ENCODE data around the gene EIPR1. TPM values are rescaled to one million over a fixed set of nuclear protein-coding genes. Genes with fewer than 3 reads are reported as not detected.
A peak's percentile ranks its signal among the peaks of the same experiment; 100 is the strongest.

The EIPR1 gene
- total and polyA plus RNA-seq, 2 of the 13 experiments (the other 11 are each of a cell fraction or from before 2014, with no cell fraction given): 70.0 to 96.3 TPM

- TF ChIP-seq TFDP2 (CRISPR knock-in tag; IDR thresholded peaks at IDR 0.05): peak; percentile 85
- TF ChIP-seq ZNF878 (CRISPR knock-in tag; IDR thresholded peaks at IDR 0.05): no peak
- no peak for TF ChIP-seq PHF5A (CRISPR knock-in tag; IDR thresholded peaks at IDR 0.05; ENCODE audit: low read depth, unreplicated experiment)
- no peak for TF ChIP-seq PRDM10 (CRISPR knock-in tag; IDR thresholded peaks at IDR 0.05; ENCODE audit: low read depth)
- TF ChIP-seq SMC3 (IDR thresholded peaks at IDR 0.05; ENCODE audit: low read length): peak; percentile 65; the same call in 1 of the 2 replicates
- peak; percentile 55; the same call in 1 of the 2 replicates for TF ChIP-seq KMT2A (CRISPR knock-in tag; IDR thresholded peaks at IDR 0.05)
- TF ChIP-seq ZNF550 (CRISPR knock-in tag; IDR thresholded peaks at IDR 0.05; ENCODE audit: borderline replicate concordance): no peak
- TF ChIP-seq IRX3 (CRISPR knock-in tag; IDR thresholded peaks at IDR 0.05; ENCODE audit: borderline replicate concordance, low read depth): no peak
- peak; percentile 9; the same call in 1 of the 2 replicates for TF ChIP-seq ZNF652 (CRISPR knock-in tag; IDR thresholded peaks at IDR 0.05; ENCODE audit: borderline replicate concordance, low read depth)
- TF ChIP-seq IRF9 (CRISPR knock-in tag; IDR thresholded peaks at IDR 0.05; ENCODE audit: borderline replicate concordance): no peak
- TF ChIP-seq RAD21 (CRISPR knock-in tag; IDR thresholded peaks at IDR 0.05): peak; percentile 94
- TF ChIP-seq ZNF296 (CRISPR knock-in tag; conservative IDR thresholded peaks at IDR 0.05): no peak
- no peak for TF ChIP-seq PRMT3 (CRISPR knock-in tag; IDR thresholded peaks at IDR 0.05; ENCODE audit: borderline replicate concordance, low read depth)
- no peak for TF ChIP-seq ZNF879 (CRISPR knock-in tag; IDR thresholded peaks at IDR 0.05)
- TF ChIP-seq CREM (IDR thresholded peaks at IDR 0.05): no peak
- TF ChIP-seq CREM (CRISPR knock-in tag; IDR thresholded peaks at IDR 0.05): no peak
- no peak for TF ChIP-seq AKNA (CRISPR knock-in tag; IDR thresholded peaks at IDR 0.05; ENCODE audit: borderline replicate concordance)
- no peak for TF ChIP-seq ZNF121 (CRISPR knock-in tag; IDR thresholded peaks at IDR 0.05)
- no peak; the same call in 1 of the 2 replicates for TF ChIP-seq ETV5 (CRISPR knock-in tag; IDR thresholded peaks at IDR 0.05; ENCODE audit: borderline replicate concordance)
These were observed 73.8 kb downstream of the EIPR1 start (continued) for GRCh38 chr2:3303583-3304406.

Measured in HepG2 (cell line).